Measurements from ENCODE around the gene MTHFSD.
"Not testable (repeated sequence)": the region's sequence is repeated elsewhere in the genome, so short reads cannot be mapped to it uniquely, and the experiment has no call there.

The MTHFSD gene, protein sequence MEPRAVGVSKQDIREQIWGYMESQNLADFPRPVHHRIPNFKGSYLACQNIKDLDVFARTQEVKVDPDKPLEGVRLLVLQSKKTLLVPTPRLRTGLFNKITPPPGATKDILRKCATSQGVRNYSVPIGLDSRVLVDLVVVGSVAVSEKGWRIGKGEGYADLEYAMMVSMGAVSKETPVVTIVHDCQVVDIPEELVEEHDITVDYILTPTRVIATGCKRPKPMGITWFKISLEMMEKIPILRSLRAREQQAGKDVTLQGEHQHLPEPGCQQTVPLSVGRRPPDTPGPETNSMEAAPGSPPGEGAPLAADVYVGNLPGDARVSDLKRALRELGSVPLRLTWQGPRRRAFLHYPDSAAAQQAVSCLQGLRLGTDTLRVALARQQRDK

DNA sequence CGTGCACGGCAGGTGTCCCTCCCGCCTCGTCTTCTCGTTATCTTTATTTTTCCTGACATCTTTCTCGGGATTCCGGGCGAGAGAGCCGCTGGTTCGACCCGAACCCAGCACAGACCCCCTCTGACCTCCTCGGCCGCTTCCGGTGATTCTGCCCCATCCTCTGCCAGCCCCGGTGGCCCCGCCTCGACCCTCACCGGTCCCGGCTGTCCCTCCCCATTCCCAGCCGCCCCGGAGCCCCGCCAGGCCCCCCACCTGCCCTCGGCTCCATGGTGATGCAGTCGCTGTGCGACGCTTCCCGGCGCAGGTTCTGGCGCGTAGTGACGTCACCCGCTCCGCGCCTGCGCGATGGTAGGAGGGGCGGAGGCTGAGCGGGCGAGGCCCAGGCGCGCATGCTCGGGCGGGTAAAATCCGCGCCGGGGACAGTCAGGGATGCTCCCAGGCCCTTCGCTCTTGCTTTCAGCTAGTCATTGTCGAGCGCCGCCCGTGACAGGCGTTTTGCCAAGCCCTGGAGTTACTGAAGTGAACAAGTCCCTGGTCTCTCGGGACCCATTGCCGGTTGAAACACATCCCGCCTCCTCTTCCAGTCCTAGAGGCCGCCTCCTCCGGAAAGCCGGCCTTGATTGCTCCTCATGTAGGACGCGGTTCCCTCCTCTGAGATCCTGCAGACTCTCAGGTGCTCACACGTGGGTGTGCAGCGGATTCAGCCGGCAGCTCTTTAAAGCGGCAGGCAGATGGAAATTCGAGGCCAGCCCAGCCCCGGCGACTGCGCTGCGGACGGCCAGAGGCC is at the start of gene MTHFSD:
TSS of gene MTHFSD (minus strand) at position 319 of the 787 bp plus-strand sequence. CDS start at position 268, 51 bp downstream.
- DNase-seq = peak; percentile 70

DNA sequence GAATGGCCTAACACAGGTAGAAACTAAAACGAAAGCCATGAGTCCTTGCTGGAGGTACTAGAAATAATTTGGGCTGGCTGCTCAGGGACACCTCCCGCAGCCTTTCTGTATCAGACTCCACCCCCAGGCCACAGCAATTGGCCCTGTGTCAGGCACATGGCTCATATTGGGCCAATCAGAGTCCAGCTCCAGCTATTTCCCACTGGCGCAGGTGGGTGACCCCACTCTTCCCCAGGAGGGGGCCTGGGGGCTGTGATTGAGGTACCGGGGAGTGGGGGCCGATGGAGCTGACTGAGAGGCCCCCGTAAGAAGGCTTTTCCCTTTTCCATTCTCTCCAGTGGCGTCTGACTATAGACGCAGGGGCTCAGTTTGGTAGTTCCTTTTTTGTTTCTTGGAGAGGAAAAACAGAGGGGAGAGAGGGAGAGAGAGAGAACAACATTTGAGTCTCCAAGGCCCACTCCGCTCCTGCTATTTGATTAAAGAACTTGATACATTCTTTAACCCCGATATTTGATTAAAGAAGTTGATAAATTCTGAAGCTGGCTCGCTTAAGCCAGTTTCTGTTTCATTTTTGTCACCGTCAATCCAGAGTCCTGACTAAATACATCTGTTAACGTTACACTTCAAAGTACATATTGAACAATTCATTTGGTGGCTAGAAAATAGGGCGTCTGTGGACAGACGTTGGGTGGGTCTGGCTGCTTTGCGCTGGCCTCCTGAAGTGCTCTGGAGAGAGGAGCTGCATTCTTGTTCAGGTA is 49.6 kb upstream of the MTHFSD start:
- no peak for DNase-seq

DNA sequence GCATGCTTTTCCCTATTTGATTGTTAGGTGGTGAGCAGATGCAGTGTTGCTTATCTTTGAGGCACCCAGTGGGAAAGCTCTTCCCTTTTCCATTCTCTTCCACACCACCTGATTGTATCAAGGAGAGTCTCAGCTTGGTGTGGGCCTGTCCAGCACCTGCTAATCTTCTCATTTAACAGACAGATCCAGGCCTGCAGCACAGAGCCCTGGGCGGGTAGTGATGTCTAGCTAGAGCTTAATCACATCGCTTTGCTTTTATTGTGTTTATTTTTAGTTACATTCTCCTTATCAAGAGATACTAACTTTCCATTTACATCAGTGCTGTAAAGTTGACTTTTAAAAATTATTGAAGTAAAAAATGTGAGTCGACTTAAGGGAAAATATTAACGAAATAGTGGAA is 47.5 kb upstream of the MTHFSD start:
- DNase-seq = no peak

DNA sequence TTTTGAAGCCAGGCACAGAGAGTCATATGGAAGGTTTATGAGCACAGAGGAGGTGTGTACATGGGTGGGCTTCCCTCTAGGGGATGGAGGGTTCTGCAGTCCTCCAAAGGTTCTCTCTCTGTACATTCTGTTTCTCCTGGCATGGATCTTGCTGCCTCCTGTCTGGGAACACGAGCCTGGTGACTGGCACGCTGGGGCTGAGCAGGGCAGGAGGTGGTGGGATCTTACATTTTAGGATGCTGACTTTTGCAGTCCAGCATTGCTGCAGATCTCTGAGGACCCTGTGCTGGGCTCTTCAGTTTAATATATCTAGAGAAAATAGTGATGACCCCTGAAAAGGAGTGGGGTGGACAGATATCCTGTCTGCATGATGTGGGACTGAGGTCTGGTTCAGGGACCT is 46.3 kb upstream of the MTHFSD start:
- no peak for DNase-seq

DNA sequence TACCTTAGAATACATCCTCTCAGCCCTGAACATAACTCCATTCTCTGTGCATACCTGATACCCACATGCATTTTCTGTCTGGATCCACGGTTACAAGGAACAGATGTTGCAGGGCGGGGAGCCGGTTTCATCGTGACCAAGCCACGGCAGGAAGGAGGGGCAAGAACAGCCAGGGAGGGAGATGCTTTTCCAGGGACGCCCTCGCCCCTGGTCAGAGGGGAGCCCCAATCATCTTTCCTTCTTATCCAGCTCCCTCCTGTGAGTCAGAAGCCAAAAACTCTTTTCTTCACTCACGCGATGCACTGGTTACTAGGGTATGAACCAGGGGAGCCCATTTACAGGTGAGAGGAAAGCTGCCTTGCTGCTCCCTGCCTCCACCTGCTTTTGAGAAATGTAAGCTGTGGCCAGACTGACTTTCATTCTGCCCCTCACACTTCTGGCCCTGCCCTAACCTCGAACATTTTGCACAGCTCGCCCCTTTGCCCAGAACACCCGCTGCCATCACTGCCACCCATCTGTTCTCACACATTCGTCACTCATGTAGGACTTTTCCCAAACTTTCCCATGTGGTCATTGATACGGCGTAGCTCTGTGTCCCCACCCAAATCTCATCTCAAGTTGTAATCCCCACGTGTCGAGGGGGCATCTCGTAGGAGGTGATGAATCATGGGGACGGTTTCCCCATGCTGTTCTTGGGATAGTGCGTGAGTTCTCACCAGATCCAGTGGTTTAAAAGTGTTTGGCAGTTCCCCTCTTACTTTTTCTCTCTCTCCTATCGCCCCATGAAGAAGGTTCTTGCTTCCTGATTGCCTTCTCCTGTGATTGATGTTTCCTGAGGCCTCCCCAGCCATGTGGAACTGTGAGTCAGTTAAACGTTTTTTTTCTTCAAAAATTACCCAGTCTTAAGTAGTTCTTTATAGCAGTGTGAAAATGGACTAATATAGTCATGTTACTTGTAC is 43.9 kb upstream of the MTHFSD start:
- no peak for DNase-seq

DNA sequence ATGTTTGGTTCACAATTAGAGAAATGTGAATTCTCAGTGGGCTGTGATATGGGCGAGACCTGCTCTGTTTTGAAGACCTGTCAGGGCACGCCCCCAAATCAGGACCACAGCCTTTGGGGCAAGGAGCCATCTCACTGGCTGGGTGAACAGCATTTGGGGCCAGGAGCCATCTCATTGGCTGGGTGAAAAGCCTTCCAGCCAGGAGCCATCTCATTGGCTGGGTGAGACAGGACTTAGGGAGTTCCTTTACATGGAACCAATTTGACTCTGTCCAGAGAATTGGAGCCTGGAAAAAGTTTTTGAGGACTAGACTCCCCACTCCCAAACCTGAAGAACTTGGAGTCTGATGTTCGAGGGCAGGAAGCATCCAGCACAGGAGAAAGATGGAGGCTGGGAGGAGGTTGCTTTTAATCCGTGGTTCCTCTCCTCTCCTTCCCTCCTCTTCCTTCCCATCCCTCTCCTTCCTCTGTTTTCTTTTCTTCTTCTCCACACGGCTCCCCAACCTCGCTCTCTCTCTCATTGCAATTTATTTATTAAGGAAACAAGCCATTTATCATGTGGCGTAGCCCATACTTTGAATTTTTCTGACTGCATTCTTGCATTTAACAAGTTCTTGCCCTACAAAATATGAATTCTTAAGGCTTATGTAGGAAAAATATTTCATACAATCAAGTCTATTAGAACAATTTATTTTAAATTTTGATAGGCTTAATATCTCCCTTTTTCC is 43.0 kb upstream of the MTHFSD start:
- no peak for DNase-seq

DNA sequence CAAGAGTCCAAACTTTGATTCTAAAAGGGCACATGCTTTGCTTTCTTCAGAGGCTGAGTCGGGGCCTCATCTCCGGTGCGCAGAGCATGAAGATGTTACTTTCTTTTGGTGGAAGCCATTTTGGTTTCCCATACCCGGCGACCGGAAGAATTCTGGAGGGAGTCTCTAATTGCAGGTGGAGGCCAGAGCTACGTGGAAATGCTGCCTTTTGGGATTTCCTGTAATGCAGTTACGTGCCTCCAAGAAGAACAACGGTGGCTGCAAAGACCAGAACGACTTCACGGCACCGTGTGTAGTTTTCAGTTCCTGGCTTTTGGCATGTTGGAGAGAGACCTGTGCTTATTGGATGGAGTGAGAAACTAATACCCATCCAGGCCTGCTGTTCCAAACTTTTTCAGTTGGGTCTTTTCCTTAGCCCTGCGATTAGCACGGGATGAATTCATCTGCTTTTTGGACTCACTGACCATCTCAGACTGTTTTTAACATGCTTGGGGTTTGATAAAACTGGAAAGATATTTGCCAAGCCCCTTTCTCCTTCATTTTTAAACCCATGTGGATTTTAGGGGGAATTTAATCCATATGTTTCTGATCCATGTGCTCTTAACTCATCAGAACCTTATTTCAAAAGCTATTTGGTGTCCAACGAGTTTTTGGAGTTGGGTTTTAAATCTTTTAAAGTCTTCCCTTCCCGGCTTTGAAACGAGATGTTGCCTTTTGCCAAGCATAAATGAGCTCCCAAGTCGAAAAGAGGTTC is 42.3 kb upstream of the MTHFSD start:
- DNase-seq = no peak

DNA sequence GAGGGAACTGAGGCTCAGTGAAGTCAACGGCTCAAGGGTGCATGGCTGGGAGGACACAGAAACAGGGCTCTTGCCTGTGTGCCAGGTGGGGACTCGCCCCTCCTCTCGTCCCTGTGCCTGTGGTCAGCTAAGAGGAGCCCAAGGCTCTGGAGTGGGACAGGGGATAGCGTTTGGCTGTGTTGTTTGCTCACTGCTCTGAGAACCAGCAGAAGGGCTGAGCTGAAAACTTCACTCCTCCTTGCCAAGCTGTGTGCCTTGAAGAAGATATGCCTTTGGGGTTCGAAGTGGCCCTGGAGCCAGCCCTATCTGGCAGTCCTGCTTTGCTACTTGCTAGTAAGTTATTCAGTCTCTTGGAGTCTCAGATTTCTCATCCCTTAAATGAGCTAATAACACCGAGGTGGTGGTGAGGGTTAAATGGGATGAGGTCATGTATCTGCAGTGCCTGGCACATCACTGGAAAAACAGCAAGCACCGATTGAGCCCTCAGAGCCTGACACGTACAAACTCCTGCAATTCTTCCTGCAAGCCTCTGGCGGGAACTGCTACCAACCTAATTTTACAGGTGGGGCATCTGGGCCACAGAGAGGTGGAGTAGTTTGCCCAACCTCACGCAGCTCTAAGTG is 41.1 kb upstream of the MTHFSD start:
- DNase-seq = no peak

DNA sequence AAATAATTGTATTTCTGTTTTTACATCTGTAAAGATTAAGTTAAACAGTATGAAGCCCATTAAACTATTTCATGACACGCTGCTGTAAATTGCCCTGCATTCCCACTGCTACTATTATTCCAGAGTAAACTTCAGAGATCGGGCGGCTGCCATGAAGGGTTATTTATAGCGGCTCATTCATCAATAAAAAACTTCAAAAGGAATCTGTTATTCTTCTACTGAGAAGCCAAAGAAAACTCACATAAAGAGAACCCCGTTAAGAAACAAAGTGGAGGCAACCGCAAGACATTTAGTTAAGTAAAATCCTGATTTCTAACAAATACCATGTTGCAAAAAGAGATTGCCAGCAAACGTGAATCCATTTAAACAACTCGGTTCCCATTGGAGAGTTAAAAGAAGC is 39.7 kb upstream of the MTHFSD start:
- DNase-seq = no peak

DNA sequence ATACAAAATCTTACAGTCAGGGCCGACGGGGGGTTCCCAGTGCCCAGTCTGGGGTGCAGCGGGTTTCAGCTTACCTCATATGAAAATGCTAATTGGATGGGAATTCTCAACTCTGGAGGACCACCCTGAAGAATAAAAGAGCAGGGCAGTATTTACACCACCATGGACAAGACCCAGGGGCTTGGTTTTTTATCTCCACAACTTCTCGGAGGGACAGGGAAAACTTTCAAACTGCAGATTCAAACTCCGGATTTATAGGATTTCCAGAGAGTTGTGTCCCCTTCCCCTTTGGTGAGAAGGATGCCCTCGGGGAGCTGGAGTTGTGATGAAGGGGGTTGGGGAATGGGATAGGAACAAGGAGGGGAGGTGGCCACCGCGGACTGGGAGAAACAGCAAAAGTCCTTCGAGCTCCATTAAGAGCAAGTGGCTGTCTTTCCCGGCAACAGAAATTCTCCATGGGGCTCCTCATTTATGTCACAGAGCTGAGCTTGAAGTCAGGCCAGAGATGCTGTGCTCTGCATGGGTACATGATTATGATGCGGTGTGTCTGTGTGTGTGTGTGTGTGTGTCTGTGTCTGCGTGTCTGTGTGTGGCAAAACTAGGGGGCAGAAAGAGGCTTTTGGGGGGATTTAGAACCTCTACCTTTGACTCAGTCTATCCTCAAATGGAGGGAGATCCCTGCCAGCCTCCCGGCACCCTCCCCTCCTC is 39.0 kb upstream of the MTHFSD start:
- no peak for DNase-seq

DNA sequence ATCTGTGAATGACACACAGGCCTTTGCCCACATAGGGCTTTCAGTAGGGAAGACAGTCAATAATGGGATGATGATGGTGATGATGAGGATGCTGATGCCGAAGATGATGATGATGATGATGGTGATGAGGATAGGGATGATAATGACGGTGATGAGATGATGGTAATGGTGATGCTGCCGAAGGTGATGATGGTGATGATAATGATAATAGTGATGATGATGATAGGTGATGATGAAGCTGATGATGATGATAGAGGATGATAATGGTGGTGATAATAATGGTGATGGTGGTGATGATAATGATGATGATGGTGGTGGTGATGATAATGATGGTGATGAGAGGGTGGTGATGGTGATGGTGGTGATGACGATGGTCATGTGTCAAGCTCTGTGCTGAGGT is 36.2 kb upstream of the MTHFSD start:
- no peak for DNase-seq

DNA sequence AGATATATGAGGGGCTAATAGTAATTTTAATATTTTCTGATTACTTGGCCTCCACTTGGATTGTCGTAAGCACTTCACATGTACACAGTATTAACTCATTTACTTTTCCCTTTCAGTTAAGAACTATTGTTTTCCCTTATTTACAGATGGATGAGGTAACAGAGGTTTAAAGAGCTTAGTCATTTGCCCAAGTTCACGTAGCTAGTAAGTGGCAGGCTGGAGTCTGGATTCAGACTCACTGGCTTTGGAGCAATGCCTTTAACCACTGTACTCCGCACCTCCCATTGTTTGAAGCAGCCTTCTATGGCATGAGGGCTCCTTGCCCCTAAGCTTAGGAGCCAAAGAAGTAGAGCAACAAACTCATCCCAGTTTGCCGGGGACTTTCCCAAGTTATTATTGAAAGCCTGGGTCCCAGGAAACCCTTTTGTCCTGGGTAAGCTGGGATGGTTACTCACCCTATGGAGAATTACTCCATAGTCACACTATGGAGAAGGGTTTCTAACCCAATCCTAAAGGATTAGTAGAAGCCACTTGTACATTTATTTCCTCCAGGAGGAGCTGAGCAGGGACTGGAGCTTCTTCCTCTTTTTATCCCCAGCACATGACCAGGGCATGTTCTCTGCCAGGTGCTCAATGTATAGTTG is 35.6 kb upstream of the MTHFSD start:
- DNase-seq = no peak

DNA sequence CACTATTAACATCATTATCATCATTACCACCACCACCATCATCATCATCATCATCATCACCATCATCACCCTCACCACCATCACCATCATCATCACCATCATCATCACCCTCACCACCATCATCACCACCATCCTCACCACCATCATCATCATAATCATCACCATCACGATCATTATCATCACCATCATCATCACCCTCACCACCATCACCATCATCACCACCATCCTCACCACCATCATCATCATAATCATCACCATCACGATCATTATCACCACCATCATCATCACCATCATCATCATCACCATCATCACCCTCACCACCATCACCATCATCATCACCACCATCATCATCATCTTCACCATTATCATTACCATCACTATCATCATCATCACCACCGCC is 32.9 kb upstream of the MTHFSD start:
- DNase-seq = not testable (repeated sequence)

DNA sequence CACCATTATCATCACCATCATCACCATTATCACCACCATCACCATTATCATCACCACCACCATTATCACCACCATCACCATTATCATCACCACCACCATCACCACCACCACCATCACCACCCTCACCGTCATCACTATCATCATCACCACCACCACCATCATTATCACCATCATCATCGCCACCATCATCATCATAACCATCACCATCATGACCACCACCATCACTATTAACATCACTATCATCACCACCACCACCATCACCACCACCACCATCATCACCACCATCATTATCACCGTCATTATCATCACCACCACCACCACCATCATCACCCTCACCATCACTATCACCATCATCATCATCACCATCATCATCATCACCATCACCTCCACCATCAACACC is 32.5 kb upstream of the MTHFSD start:
- DNase-seq = no peak

DNA sequence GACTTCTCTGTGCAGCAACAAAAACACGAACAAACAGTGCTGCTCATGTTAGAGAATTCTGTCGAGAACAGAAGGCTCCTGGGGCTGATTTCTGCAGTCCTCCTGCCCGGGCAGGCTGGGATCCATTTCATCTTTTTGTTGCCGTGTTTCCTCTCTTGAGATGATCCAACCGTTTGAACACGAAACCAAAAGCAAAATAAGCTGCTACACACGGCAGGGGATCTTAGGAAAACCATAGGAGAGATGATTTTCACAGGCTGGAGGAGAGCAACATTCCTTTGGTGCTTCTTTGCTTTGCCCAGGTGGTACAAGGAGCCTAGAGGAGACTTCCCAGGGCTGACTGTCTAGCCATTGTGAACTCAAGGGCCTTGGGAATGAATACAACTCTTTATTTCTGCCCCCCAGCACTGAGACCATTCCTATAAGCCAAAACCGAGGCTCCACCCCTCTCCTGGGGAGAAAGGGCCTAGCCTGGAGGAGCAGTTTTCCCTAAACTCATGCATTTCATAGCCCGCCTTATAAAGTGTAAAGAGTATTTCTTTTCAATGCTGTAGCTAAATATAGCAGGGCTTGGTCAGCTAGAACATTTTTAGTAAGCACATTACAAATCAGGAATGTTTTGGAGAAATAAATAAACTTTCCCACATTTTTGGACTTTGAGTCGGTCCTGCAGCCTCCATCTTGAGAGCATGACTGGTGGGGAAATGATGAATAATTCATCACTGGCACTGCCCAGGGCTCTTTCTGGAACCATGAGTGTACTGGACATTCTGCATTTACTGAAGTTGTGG is 31.0 kb upstream of the MTHFSD start:
- no peak for DNase-seq

DNA sequence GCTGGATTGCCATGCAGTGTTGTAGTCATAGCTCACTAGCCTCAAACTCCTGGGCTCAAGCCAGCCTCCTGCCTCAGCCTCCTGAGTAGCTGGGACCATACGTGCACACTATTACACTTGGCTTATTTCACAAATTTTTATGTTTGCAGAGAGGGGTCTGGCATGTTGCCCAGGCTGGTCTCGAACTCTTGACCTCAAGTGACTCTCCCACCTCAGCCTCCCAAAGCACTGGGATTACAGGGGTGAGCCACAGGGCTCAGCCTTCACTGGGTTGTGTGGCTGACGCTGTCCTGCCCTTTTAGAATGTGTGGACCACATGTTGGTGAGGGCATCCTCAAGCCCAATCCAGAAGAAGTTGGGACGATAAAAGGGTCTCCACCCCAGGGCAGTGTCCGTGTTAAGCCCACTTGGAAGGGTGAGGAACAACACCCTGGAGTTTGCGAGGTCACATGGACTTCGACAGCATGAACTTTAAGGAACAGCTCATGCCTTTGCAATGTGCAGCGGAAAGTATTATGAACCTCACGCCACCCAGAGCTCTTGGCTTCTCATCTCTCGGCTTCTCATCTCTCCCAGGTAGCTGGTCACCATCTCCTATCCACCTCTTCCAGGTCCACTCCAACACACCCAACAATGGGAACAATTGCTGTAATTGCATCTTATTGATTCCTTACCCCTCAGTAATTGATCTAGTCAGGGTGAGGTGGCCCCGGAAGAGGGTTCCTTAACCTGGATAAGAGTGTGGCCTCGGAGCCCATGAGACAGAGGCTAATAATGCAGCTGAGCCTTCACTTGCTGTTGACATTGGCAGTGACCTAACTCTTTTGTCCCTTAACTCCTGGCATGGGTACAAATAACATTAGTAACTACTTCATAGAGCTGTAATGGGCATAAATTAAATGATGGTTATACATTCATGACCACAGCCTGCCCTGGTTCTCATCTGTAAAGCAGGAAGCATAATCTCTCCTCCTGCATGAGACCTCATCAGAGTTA is 30.0 kb upstream of the MTHFSD start:
- DNase-seq = no peak

DNA sequence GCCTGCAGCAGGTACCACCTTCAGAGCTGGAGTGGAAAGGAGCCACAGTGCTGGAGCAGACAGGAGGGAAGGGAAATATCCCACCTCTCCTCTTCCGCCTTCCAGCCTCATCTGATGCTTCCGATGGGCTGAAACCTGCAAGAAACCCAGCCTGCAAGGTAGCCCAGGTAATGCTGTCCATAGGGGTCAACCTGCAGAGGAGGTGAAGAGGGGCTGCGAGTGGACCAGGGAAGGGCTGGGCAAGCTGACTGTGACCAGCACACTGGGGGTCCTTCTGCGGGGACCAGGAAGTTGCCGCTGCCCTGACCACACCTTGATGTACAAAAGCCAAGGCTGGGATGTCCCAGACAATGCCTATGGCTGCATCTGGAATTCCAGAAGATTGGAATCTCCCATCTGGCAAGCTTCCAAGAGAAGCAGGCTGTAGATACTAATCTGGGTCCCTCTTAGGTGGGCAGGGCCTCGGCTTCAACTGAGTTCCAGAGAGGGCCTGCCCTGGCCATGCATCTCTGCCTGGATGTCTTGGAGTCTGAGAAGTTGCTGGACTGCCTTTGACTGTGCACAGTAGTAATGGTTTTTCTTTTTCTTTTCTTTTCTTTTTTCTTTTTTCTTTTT is 29.1 kb upstream of the MTHFSD start:
- DNase-seq = no peak

Measured in NCI-H1694 treated with DMSO at 0.1 percent for 48 hours (cell line).